Esophagus muscularis mucosa (tissue), 4 donors: Measurements from ENCODE around the gene GIGYF1.

Experiments used
- CTCF ChIP-seq, 3 experiments: fragments of 200-600 bp in 2 of 3; fragments of 450-650 bp in 1 of 3; sonication (generic) in 2 of 3; IDR thresholded peaks; one replicate each; pipeline ENCODE4 v1.5.1; 2017 to 2019; ENCODE audit warnings: antibody characterized with exemption in 3 of 3, mild to moderate bottlenecking in 2 of 3, moderate library complexity in 1 of 3
- EP300 ChIP-seq: sonication (generic); formaldehyde crosslinking; IDR thresholded peaks from one replicate; pipeline ENCODE4 v1.6.1; 2017; ENCODE audit warnings: antibody characterized with exemption
- POLR2A ChIP-seq: fragments of 450-650 bp; IDR thresholded peaks from one replicate; pipeline ENCODE4 v1.6.1; 2017; ENCODE audit warnings: antibody characterized with exemption, moderate library complexity, mild to moderate bottlenecking, low read depth
- POLR2AphosphoS5 ChIP-seq, 2 donors: sonication (generic); formaldehyde crosslinking; IDR thresholded peaks; one replicate each; pipeline ENCODE4 v1.6.1; 2017; ENCODE audit warnings: antibody characterized with exemption in 2 of 2

GRCh38 chr7:100719523-100720278 lies 25.7 kb upstream of the GIGYF1 start:
- TF ChIP-seq CTCF (IDR thresholded peaks at IDR 0.05) (no peak), POLR2AphosphoS5 (IDR thresholded peaks at IDR 0.05) (no peak), POLR2A (no peak), EP300 (no peak)
